Measurements from ENCODE around the gene RAB3B.
"Not testable (repeated sequence)": the region's sequence is repeated elsewhere in the genome, so short reads cannot be mapped to it uniquely, and the experiment has no call there.

RAB3B gene

GRCh38 chr1:51919684-51920083, 70.8 kb downstream of the RAB3B start:
- no peak for DNase-seq (ENCODE audit: low spot score)

GRCh38 chr1:51916587-51917405, 73.7 kb downstream of the RAB3B start:
- no peak for DNase-seq (ENCODE audit: low spot score)

DNA sequence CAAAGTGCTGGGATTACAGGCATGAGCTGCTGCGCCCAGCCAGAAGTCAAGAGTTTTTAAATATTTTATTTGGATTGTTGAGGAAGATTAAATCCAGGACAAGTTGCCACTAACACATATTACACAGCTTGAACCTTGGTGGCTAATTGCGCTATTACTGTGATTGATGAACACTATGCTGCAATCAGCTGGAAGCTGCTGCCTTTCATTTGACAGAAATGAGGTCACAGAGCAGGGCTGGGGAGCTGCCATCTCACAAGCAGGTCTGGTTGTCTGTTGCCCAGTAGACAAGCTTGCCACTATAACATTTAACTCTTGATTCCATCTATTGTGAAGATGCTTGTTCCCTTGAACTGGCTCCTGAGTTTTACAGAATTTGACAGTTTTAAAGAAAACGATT, 74.5 kb downstream of the RAB3B start:
- no peak for DNase-seq (ENCODE audit: low spot score)

GRCh38 chr1:51912881-51913280, 77.6 kb downstream of the RAB3B start:
- DNase-seq (ENCODE audit: low spot score) = no peak

DNA sequence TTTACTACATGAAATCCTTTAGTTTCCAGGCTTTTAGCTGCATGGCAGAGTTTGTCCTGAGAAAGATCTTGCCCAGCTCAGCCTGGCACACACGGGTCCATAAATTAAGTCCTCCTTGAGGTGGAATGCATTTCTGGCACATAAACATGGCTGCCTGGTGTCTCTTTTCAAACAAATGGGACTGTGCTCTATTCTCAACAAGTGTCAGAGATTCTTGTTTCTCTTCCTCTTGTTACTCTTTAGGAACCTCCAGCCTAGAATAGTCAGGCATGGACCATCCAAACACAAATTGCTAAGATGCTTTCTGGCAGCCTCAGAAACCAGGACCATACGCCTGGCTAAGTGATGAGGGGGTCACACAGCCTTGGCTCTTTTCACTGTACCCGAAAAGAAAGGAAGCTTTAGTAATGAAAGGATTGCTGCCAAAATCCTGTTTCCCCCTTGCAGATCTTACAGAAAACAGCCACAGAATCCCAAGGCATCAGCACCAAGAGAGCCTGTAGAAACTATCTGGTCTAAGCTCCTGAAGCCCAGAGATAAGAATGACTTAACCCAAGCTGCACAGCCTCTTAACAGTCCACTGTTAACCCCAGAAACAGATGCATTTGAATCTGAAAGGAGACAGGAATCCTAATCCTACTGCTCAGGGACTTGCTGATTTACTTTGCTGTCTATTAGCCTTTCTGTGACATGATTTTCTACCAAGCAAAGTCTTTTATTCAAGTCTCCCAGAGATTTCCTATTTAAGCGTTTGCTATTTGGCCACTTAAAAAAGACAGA, 80.1 kb downstream of the RAB3B start:
- no peak for DNase-seq (ENCODE audit: low spot score)

GRCh38 chr1:51908499-51908898, 82.0 kb downstream of the RAB3B start:
- DNase-seq (ENCODE audit: low spot score) = no peak

DNA sequence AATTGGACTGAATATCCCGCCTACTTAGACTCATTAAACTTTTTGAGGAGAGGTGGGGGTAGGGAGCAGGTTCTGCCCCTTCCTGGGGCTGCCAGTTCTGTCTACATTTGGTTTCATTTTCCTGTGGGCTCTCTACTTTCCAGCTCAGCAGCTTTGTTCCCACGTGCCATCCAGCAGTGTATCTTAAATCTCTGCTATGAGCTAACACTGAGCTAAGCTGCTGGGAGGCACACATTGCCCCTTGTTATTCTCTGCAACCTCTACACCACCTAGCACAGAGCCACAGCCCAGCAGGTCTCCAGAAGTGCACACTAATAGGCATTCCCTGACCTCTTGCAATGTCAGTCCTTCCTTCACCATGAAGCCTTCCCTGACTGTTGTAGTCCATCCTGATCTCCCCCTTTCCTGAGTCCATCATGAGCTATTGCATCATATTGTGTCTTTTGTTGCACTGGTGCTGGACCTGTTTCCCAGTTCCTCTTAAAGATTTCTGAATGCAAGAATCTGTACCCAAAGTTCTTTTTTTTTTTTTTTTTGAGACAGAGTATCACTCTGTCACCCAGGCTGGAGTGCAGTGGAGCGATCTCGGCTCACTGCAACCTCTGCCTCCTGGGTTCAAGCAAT, 83.3 kb downstream of the RAB3B start:
- no peak for DNase-seq (ENCODE audit: low spot score)

DNA sequence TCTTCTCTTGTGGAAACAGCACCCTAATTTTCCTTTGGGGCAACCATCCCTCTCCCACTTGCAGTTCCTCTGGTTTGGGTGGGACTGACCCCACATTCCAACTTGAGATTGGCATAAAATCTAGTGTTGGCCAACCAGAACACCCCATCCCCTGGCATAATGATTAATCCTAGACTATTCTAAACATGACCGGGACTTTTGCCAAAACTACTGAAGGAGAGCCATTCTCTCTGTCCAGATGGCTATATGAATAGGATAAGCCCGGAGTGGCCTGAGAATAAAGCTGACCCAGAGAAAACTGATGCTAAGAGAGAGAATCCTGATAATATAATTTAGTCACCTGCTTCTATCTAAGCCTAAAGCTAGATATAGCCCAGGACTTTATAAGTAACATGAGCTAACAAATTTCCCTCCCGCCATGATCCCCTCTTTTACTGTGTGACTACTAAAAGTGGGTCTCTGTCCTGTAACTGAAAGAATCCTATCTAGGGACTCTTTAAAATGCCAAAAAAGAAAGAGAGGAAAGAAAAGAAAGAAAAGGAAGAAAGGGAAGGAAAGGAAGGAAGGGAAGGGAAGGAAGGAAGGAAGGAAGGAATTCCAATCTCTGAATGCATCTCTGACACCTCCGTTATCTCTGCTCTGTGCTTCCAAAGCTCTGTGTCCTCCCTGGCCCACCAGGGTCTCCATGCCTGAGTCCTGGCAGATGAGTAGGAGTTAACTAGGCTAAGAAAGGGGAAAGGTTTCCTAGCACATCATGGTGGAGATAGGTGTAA, 84.0 kb downstream of the RAB3B start:
- DNase-seq (ENCODE audit: low spot score) = no peak

DNA sequence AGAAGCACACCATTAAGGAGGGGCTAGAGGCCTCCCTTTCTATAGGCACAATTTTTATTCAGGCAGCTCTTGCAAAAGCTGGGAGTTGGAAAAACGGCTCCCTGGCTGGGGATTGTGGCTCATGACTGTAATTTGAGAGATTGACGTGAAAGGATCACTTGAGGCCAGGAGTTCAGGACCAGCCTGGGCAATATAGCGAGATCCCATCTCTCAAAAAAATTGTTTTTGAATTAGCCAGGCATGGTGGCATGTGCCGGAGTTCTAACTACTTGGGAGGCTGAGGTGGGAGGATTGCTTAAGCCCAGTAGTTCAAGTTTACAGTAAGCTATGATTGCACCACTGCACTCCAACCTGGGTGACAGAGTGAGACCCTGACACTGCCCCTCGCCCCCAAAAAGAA, 88.0 kb downstream of the RAB3B start:
- DNase-seq (ENCODE audit: low spot score) = no peak

- DNase-seq (ENCODE audit: low spot score) = no peak
Observed at GRCh38 chr1:51901151-51901550, 89.3 kb downstream of the RAB3B start.

DNA sequence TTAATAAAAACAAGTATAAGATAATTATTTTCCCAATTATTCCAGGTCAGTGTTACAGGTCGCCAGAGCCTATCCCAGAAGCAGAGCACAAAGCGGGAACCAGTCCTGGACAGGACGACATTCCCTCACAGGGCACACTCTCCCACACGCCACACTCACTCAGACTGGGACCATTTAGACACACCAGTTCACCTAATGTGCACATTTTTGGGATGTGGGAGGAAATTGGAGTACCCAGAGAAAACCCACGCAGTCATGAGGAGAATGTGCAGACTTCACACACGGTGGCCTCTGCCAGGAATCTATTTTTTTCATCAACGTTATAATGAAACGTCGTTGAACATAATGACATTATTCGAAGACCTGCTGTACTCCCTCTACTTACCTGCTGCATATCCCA, 91.5 kb downstream of the RAB3B start:
- no peak for DNase-seq (ENCODE audit: low spot score)

GRCh38 chr1:51898090-51898734, 92.3 kb downstream of the RAB3B start:
- DNase-seq (ENCODE audit: low spot score) = no peak

- DNase-seq (ENCODE audit: low spot score) = no peak
Observed at GRCh38 chr1:51897699-51898031, 92.8 kb downstream of the RAB3B start.

- not testable (repeated sequence) for DNase-seq (ENCODE audit: low spot score)
Observed at GRCh38 chr1:51894748-51895147, 95.8 kb downstream of the RAB3B start.

GRCh38 chr1:51878616-51879336, 111.7 kb downstream of the RAB3B start, which contains the start of gene NRDC:
Gene NRDC, minus strand, starts transcription at chr1:51878727. Its CDS starts 112 bp downstream, at chr1:51878615.
- peak; percentile 100 for DNase-seq (ENCODE audit: low spot score)

- no peak for DNase-seq (ENCODE audit: low spot score)
Observed at GRCh38 chr1:51878308-51878615, 112.2 kb downstream of the RAB3B start.

GRCh38 chr1:51877434-51878307, 112.8 kb downstream of the RAB3B start:
- no peak for DNase-seq (ENCODE audit: low spot score)

DNA sequence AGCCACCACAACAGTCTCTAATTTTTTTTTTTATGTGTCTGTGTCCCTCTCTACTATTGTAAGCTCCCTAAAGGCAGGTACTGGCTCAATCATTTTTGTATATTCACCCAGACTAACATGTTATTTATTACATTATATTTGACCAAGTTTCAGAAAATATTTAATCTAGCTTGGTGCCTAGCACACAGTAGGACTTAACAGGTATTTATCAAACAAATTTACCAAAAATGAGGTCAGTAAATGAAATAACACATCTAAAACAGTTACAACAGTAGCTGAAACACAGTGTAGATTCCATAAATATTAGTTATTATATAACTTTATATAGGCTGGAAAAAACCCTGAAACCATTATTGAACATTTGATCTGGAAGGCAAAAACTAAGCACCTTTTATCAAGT, 114.7 kb downstream of the RAB3B start:
- no peak for DNase-seq (ENCODE audit: low spot score)

- no peak for DNase-seq (ENCODE audit: low spot score)
Observed at GRCh38 chr1:51875291-51875772, 115.2 kb downstream of the RAB3B start.

- DNase-seq (ENCODE audit: low spot score) = not testable (repeated sequence)
Observed at GRCh38 chr1:51873270-51873669, 117.2 kb downstream of the RAB3B start.

Data from CD4-positive, alpha-beta T cell treated with Interleukin-2 at 100 ng/mL for 4 hours (primary cell).